ENCODE results near the gene FBXL13. TPM values are rescaled to one million over a fixed set of nuclear protein-coding genes. Genes with fewer than 3 reads are reported as not detected.

FBXL13 gene
- total and polyA plus RNA-seq, 10 of the 15 experiments (the other 5 are each of a cell fraction or from before 2014, with no cell fraction given) = 0.08 to 0.95 (median 0.28) TPM; not detected in 2

DNA sequence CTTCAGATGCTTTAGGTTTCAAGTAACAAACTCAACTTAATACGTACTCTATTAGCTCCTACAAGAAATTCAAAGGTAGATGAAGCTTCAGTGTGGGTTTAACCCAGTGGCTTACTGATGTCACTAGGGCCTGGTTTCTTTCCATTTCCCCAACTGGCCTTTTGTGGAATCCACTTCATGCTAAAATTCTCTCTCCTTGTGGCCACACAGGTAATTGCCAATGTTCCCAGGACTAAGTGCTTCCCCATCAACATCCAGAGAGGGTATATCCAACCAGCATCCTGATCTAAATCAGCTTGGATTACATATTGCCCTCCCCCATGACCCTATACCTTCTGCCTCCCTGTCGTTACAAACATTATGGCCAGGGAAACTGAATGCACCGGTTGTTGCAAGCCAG lies 10.7 kb downstream of the FBXL13 start:
- intact Hi-C loops (cut with micrococcal nuclease; ENCODE audit: unreplicated experiment) = loop anchor here (5.0 kb wide), 1 partner anchor 302 kb away; no protein-coding TSS in a partner anchor
- Histone ChIP-seq H2AFZ (ENCODE audit: control insufficient read depth, low read depth, low read length) (no peak overlapping the region), H4K20me1 (ENCODE audit: control insufficient read depth, insufficient read depth) (no peaks in the 10 kb centered on the region), H3K4me1 (ENCODE audit: control insufficient read depth, insufficient read depth, low read length) (no peaks in the 10 kb centered on the region), H3K9me3 (replicated peaks; ENCODE audit: control insufficient read depth, insufficient read depth, low read length) (no peaks in the 10 kb centered on the region), H3K79me2 (ENCODE audit: control insufficient read depth, insufficient read depth, low read length) (no peaks in the 10 kb centered on the region), H3K27ac (ENCODE audit: control insufficient read depth, insufficient read depth) (no peak overlapping the region), H3K4me2 (ENCODE audit: control insufficient read depth, insufficient read depth) (no peak overlapping the region), H3K36me3 (ENCODE audit: control insufficient read depth in 2 of 2, insufficient read depth in 2 of 2, low read length in 1 of 2) (no peaks in the 10 kb centered on the region), H3K27me3 (replicated peaks in 1 of 2; ENCODE audit: control insufficient read depth in 2 of 2, insufficient read depth in 2 of 2, low read length in 1 of 2) (no peaks in the 10 kb centered on the region; a peak in 1 of 4 replicates), H3K4me3 (no peak overlapping the region), H3K9ac (ENCODE audit: control insufficient read depth, insufficient read depth, low read length) (no peak overlapping the region)
- ChIA-PET SMC1A (ENCODE audit: uncharacterized antibody, unreplicated experiment) (no interaction called here), POLR2A (no interaction called here), RAD21 (ENCODE audit: unreplicated experiment) (no interaction called here), CTCF (interaction anchor here (1.2 kb wide), 1 partner anchor 9 kb away, joined by 6 read pairs; no protein-coding TSS in a partner anchor)
- 59% methylated on average over 3 of the region's 3 CpGs for WGBS (ENCODE audit: insufficient coverage, insufficient replicate concordance, low lambda C conversion rate, missing lambda C conversion rate)
- no TSS peak for BruUV-seq (replicated peaks)
- FAIRE-seq = no peak
- TF ChIP-seq ZSCAN29 (IDR thresholded peaks at IDR 0.05) (no peak), HDAC2 (IDR thresholded peaks at IDR 0.05) (no peak), SMC3 (IDR thresholded peaks at IDR 0.05; ENCODE audit: borderline replicate concordance, low read length) (no peak), MYC (IDR thresholded peaks at IDR 0.05; ENCODE audit: insufficient read depth, insufficient read length, insufficient replicate concordance, low read length, severe bottlenecking) (no peak), SP1 (IDR thresholded peaks at IDR 0.05; ENCODE audit: low read depth, low read length) (no peak), SIX5 (IDR thresholded peaks at IDR 0.05; ENCODE audit: low read depth, low read length, severe bottlenecking) (no peak), LARP7 (IDR thresholded peaks at IDR 0.05) (no peak), BACH1 (IDR thresholded peaks at IDR 0.05; ENCODE audit: borderline replicate concordance) (no peak), NBN (IDR thresholded peaks at IDR 0.05) (no peak), CBFB (IDR thresholded peaks at IDR 0.05; ENCODE audit: low read depth) (no peak)
- TF ChIP-seq, protein P1, sequence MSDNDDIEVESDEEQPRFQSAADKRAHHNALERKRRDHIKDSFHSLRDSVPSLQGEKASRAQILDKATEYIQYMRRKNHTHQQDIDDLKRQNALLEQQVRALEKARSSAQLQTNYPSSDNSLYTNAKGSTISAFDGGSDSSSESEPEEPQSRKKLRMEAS (IDR thresholded peaks at IDR 0.05; ENCODE audit: low read depth, low read length) = no peak
- TF ChIP-seq, protein P2, sequence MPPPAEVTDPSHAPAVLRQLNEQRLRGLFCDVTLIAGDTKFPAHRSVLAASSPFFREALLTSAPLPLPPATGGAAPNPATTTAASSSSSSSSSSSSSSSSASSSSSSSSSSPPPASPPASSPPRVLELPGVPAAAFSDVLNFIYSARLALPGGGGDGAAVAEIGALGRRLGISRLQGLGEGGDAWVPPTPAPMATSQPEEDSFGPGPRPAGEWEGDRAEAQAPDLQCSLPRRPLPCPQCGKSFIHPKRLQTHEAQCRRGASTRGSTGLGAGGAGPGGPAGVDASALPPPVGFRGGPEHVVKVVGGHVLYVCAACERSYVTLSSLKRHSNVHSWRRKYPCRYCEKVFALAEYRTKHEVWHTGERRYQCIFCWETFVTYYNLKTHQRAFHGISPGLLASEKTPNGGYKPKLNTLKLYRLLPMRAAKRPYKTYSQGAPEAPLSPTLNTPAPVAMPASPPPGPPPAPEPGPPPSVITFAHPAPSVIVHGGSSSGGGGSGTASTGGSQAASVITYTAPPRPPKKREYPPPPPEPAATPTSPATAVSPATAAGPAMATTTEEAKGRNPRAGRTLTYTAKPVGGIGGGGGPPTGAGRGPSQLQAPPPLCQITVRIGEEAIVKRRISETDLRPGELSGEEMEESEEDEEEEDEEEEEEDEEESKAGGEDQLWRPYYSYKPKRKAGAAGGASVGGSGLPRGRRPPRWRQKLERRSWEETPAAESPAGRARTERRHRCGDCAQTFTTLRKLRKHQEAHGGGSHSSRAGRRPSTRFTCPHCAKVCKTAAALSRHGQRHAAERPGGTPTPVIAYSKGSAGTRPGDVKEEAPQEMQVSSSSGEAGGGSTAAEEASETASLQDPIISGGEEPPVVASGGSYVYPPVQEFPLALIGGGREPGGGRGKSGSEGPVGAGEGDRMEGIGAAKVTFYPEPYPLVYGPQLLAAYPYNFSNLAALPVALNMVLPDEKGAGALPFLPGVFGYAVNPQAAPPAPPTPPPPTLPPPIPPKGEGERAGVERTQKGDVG (CRISPR knock-in tag; IDR thresholded peaks at IDR 0.05) = no peak
- TF ChIP-seq, protein P3, sequence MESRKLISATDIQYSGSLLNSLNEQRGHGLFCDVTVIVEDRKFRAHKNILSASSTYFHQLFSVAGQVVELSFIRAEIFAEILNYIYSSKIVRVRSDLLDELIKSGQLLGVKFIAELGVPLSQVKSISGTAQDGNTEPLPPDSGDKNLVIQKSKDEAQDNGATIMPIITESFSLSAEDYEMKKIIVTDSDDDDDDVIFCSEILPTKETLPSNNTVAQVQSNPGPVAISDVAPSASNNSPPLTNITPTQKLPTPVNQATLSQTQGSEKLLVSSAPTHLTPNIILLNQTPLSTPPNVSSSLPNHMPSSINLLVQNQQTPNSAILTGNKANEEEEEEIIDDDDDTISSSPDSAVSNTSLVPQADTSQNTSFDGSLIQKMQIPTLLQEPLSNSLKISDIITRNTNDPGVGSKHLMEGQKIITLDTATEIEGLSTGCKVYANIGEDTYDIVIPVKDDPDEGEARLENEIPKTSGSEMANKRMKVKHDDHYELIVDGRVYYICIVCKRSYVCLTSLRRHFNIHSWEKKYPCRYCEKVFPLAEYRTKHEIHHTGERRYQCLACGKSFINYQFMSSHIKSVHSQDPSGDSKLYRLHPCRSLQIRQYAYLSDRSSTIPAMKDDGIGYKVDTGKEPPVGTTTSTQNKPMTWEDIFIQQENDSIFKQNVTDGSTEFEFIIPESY (IDR thresholded peaks at IDR 0.05) = no peak
- no peak for ATAC-seq
- DNase-seq (ENCODE audit: low read depth, low spot score) = no peak
- in situ Hi-C loops (cut with MboI) = loop anchor here (5.0 kb wide), 1 partner anchor 307 kb away; no protein-coding TSS in a partner anchor

Measured in GM12878 (cell line).